ENCODE data around the gene ALDH3A1.

Gene ALDH3A1

DNA sequence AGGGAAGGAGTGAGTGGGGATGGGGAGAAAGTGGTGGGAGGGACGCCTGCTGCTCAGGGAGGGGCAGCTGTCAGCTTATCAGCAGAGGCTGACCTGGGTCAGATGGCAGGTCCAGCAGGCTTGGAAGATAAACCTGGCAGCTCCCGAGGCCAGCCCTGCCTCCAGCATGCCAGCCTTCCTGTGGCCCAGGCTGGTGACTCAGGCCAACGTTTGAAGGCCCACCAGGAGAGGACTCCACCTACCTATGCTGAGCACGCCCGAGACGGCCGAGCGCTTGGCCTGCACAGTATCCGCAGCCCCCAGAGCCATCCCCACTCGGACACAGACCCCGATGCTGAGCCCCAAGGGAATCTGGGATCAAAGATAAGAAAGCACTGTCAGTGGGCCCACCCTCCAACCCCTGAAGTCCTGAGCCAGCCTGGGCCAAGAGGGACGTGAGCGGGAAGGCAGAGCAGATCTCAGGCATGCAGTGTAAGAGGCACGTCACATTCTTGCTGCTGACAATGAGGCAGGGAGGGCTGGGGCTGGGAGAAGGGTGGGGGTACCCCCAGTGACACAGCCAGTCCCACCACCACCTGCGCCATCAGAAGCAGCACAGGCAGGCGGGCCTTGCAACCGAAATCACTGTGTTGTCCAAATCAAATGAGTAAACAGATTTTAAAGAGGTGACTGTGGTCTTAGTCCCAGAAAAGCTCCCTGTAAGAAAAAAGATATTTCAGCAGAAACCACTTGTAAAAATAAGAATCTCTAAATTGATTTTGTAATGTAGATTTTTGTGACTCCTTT, 44.1 kb downstream of the ALDH3A1 start:
- DNase-seq (ENCODE audit: low read depth), result no peak

- DNase-seq (ENCODE audit: low read depth), result no peak
Observed at GRCh38 chr17:19703106-19703827, 44.8 kb downstream of the ALDH3A1 start.

GRCh38 chr17:19702217-19702641, 45.9 kb downstream of the ALDH3A1 start:
- DNase-seq (ENCODE audit: low read depth), result no peak
